Loucy (cell line): ENCODE measurements around the gene LIPC.

Experiments used
- H2AFZ ChIP-seq: fragments of 200-600 bp; sonication (generic); 2 replicates; pipeline ENCODE4 v1.6.0; 2016; ENCODE audit warnings: antibody characterized with exemption, mild to moderate bottlenecking, low read length, moderate library complexity
- H3F3A ChIP-seq: fragments of 200-600 bp; 2 replicates; pipeline ENCODE4 v1.6.0; 2016; ENCODE audit warnings: antibody characterized with exemption, low read depth, mild to moderate bottlenecking
- H3K27me3 ChIP-seq: fragments of 200-600 bp; sonication (generic); 2 replicates; pipeline ENCODE4 v1.6.1; 2014; ENCODE audit warnings: low read length, mild to moderate bottlenecking; ENCODE audit not compliant: insufficient read depth, poor library complexity, severe bottlenecking
- H3K36me3 ChIP-seq: fragments of 200-600 bp; sonication (generic); 2 replicates; pipeline ENCODE4 v1.6.1; 2016; ENCODE audit warnings: low read length; ENCODE audit not compliant: insufficient read depth
- H3K4me1 ChIP-seq: fragments of 200-600 bp; sonication (generic); 2 replicates; pipeline ENCODE4 v1.5.1; 2014; ENCODE audit warnings: low read length, mild to moderate bottlenecking; ENCODE audit not compliant: insufficient read depth, poor library complexity, severe bottlenecking
- H3K4me2 ChIP-seq: fragments of 200-600 bp; sonication (generic); 2 replicates; pipeline ENCODE4 v1.6.0; 2014; ENCODE audit warnings: antibody characterized with exemption, low read length, low read depth, mild to moderate bottlenecking; ENCODE audit not compliant: poor library complexity, severe bottlenecking
- H3K4me3 ChIP-seq: fragments of 200-600 bp; sonication (generic); 2 replicates; pipeline ENCODE4 v1.5.1; 2014; ENCODE audit warnings: low read length, mild to moderate bottlenecking, mixed read lengths; ENCODE audit not compliant: poor library complexity, severe bottlenecking
- H3K79me2 ChIP-seq: fragments of 200-600 bp; sonication (generic); 2 replicates; pipeline ENCODE4 v1.6.1; 2014; ENCODE audit warnings: low read length; ENCODE audit not compliant: insufficient read depth
- H3K9ac ChIP-seq: fragments of 200-600 bp; sonication (generic); 2 replicates; pipeline ENCODE4 v1.6.0; 2014; ENCODE audit warnings: mild to moderate bottlenecking, low read depth, low read length, moderate library complexity; ENCODE audit not compliant: poor library complexity, severe bottlenecking
- H3K9me2 ChIP-seq: fragments of 200-600 bp; sonication (generic); replicated peaks from 2 replicates; pipeline ENCODE4 v1.6.1; 2016; ENCODE audit warnings: low read depth, low read length, mixed read lengths
- H3K9me3 ChIP-seq: fragments of 200-600 bp; sonication (generic); 2 replicates; pipeline ENCODE4 v1.6.1; 2014; ENCODE audit warnings: mild to moderate bottlenecking, antibody characterized with exemption, low read length, low read depth; ENCODE audit not compliant: insufficient read depth
- H4K20me1 ChIP-seq: fragments of 200-600 bp; sonication (generic); 2 replicates; pipeline ENCODE4 v1.6.0; 2014; ENCODE audit warnings: antibody characterized with exemption, low read length, mild to moderate bottlenecking; ENCODE audit not compliant: insufficient read depth, poor library complexity, severe bottlenecking
- CTCF ChIP-seq: fragments of 200-600 bp; sonication (generic); conservative IDR thresholded peaks from 2 replicates; pipeline ENCODE4 v1.5.1; 2014; ENCODE audit warnings: mild to moderate bottlenecking, antibody characterized with exemption, low read length
- EZH2phosphoT487 ChIP-seq: fragments of 200-600 bp; IDR thresholded peaks from 2 replicates; pipeline ENCODE4 v1.6.1; 2018; ENCODE audit warnings: antibody characterized with exemption, mild to moderate bottlenecking, moderate library complexity, borderline replicate concordance

The LIPC gene

DNA sequence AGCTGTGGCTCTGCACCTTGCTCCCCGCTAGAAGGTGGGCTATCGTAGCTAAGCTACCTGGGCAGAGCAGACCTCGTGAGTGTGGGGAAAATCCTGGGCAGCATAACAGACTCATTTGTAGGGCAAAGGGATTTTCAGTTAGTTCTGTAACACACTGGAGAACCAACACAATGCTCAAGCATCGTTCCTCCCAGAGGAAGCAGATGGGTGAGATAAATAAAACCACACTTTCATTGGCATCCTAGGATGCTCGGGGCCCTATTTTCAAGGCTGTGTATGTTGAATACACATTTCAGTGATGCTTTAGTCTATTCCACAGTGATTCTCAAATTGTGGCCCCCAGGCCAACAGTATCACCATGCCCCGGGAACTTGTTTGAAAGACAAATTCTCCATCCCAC is 20.0 kb downstream of the LIPC start:
- no peak overlapping the region for H2AFZ ChIP-seq
- TF ChIP-seq EZH2phosphoT487 = no peak
- no peak for TF ChIP-seq CTCF
- H3K9me3 ChIP-seq = no peaks in the 10 kb centered on the region
- no peaks in the 10 kb centered on the region for H3F3A ChIP-seq
- H3K4me2 ChIP-seq = no peak overlapping the region
- no peak overlapping the region for H3K4me3 ChIP-seq
- no peaks in the 10 kb centered on the region for H3K79me2 ChIP-seq
- no peaks in the 10 kb centered on the region for H3K27me3 ChIP-seq
- no peaks in the 10 kb centered on the region for H4K20me1 ChIP-seq
- no peaks in the 10 kb centered on the region for H3K9me2 ChIP-seq
- H3K36me3 ChIP-seq = no peaks in the 10 kb centered on the region
- H3K9ac ChIP-seq = no peak overlapping the region
- peaks cover 36% of the 10 kb centered on the region for H3K4me1 ChIP-seq

- no peaks in the 10 kb centered on the region for H3K9me3 ChIP-seq
- no peak overlapping the region for H3K4me2 ChIP-seq
- no peaks in the 10 kb centered on the region for H3F3A ChIP-seq
- peaks cover 43% of the 10 kb centered on the region for H3K4me1 ChIP-seq
- H3K36me3 ChIP-seq = no peaks in the 10 kb centered on the region
- H2AFZ ChIP-seq = no peak overlapping the region
- no peak overlapping the region for H3K9ac ChIP-seq
- H3K9me2 ChIP-seq = no peaks in the 10 kb centered on the region
- H4K20me1 ChIP-seq = no peaks in the 10 kb centered on the region
- H3K79me2 ChIP-seq = no peaks in the 10 kb centered on the region
- TF ChIP-seq CTCF (no peak), EZH2phosphoT487 (no peak)
- H3K27me3 ChIP-seq = no peaks in the 10 kb centered on the region
- H3K4me3 ChIP-seq = no peak overlapping the region
Measured at GRCh38 chr15:58452775-58453174, 21.0 kb downstream of the LIPC start.

GRCh38 chr15:58453931-58454793 is 22.4 kb downstream of the LIPC start:
- no peak overlapping the region for H3K4me2 ChIP-seq
- H3K36me3 ChIP-seq = no peaks in the 10 kb centered on the region
- H3K4me3 ChIP-seq = no peak overlapping the region
- H3K4me1 ChIP-seq = peaks cover 57% of the 10 kb centered on the region
- no peaks in the 10 kb centered on the region for H3K79me2 ChIP-seq
- no peaks in the 10 kb centered on the region for H3K9me2 ChIP-seq
- H3K27me3 ChIP-seq = no peaks in the 10 kb centered on the region
- no peaks in the 10 kb centered on the region for H4K20me1 ChIP-seq
- H2AFZ ChIP-seq = no peak overlapping the region
- H3K9ac ChIP-seq = no peak overlapping the region
- no peaks in the 10 kb centered on the region for H3F3A ChIP-seq
- no peaks in the 10 kb centered on the region for H3K9me3 ChIP-seq
- no peak for TF ChIP-seq CTCF
- no peak for TF ChIP-seq EZH2phosphoT487
